Esophagus squamous epithelium (tissue), 5 donors: ENCODE measurements around the gene FOXP4. TPM values are rescaled to one million over a fixed set of nuclear protein-coding genes. Genes with fewer than 3 reads are reported as not detected.

ENCODE experiments used
- DNase-seq: peaks from one replicate; lab custom pipeline; 2025; lab: John Stamatoyannopoulos, UW
- H3K27ac ChIP-seq, 4 donors: fragments of 200-600 bp; sonication (generic); one replicate each; pipeline ENCODE4 v1.5.1; 2016 to 2019; ENCODE audit warnings: mild to moderate bottlenecking in 1 of 4
- H3K27me3 ChIP-seq, 4 donors: fragments of 200-600 bp; sonication (generic); 1 replicate in 3 of 4; 2 replicates in 1 of 4; pipeline versions ENCODE4 v1.5.1 to v1.6.0; 2017 to 2021; ENCODE audit warnings: antibody characterized with exemption in 1 of 4
- H3K36me3 ChIP-seq, 3 donors: fragments of 200-600 bp; sonication (generic); one replicate each; pipeline ENCODE4 v1.5.1; 2016 to 2019
- H3K4me1 ChIP-seq, 3 donors: fragments of 200-600 bp; sonication (generic); one replicate each; pipeline ENCODE4 v1.5.1; 2017 to 2019
- H3K4me3 ChIP-seq, 4 donors: fragments of 200-600 bp; sonication (generic); 1 replicate in 3 of 4; 2 replicates in 1 of 4; pipeline ENCODE4 v1.5.1; 2016 to 2019; ENCODE audit warnings: mild to moderate bottlenecking in 2 of 4, moderate library complexity in 1 of 4
- H3K9me3 ChIP-seq, 3 donors: fragments of 200-600 bp; sonication (generic); one replicate each; pipeline ENCODE4 v1.5.1; 2016 to 2019
- POLR2A ChIP-seq, 4 donors: fragments of 450-650 bp; IDR thresholded peaks; one replicate each; pipeline ENCODE4 v1.6.1; 2017; ENCODE audit warnings: antibody characterized with exemption in 4 of 4, mild to moderate bottlenecking in 4 of 4, moderate library complexity in 3 of 4
- WGBS, 2 donors: methylation state at CpG; one replicate each; pipeline ENCODE4 v1.1.5; 2018; 5-methylcytosine and 5-hydroxymethylcytosine counted together
- intact Hi-C: fragments of 100-400 bp; cut with DNase I; formaldehyde crosslinking; loops from one replicate; pipeline ENCODE4 v1.15.0; 2022
- total RNA-seq, 4 donors: library from RNA; depleted of rRNA; stranded (reverse); fragments of >200 nt; gene quantifications; one replicate each; pipeline ENCODE4 v1.1.0, GENCODE V29; 2016
- TF ChIP-seq, protein P1 (sequence below), 6 experiments: fragments of 450-650 bp in 4 of 6; fragments of 200-600 bp in 2 of 6; sonication (generic) in 2 of 6; IDR thresholded peaks; one replicate each; pipeline ENCODE4 v1.5.1; 2016 to 2019; ENCODE audit warnings: antibody characterized with exemption in 6 of 6, mild to moderate bottlenecking in 4 of 6, moderate library complexity in 4 of 6
- donor health status: DM: yes; HTN: yes; CAD: no.

Gene FOXP4
- total RNA-seq, 4 donors from 2014 or later = 2.2 to 10.3 (median 6.8) TPM

DNA sequence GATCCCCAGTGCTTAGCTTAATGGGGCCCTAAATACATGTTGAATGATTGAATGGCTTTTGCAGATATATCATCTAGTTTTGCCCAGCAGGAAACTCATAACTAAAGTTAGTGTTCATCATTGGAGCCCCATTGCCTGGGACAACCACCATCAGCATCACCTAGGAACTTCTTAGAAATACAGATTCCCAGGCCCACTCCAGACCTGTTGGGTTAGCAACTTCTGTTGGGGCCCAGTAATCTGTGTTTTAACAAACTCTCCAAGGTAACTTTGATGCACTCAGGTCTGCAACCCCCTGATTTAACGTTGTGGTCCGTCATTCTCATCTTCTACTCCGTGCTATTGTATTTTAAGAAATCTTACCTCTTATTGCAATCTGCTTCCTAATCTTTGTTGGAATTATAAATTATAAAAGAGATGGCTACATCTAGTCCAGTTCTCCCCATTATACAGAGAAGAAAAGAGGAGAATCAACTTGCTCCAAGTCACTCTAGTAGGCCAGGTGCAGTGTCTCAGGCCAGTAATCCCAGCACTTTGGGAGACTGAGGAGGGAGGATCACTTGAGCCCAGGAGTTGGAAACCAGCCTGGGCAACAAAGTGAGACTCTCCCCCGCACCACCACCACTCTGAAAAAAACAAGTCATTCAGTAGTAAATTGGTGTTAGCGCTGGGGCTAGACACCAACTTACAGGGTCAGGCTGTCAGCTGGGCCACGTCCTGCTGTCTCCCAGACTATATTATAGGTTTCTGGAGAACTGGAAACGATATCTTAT lies 13.7 kb downstream of the FOXP4 start:
- H3K9me3 ChIP-seq = no peaks in the 10 kb centered on the region
- 64 to 73% methylated on average over 6 of the region's 7 CpGs for WGBS, 2 donors
- H3K4me1 ChIP-seq = peaks cover 0 to 27% (median 6%) of the 10 kb centered on the region in 3 donors
- H3K27ac ChIP-seq = no peak overlapping the region
- peaks cover 0 to 4% (median 0%) of the 10 kb centered on the region in 3 donors for H3K36me3 ChIP-seq
- intact Hi-C loops = no loop called here
- peak overlapping the region; percentile 30 to 71 (median 54) for H3K4me3 ChIP-seq
- DNase-seq = no peak
- H3K27me3 ChIP-seq = no peaks in the 10 kb centered on the region
- TF ChIP-seq, protein P1, sequence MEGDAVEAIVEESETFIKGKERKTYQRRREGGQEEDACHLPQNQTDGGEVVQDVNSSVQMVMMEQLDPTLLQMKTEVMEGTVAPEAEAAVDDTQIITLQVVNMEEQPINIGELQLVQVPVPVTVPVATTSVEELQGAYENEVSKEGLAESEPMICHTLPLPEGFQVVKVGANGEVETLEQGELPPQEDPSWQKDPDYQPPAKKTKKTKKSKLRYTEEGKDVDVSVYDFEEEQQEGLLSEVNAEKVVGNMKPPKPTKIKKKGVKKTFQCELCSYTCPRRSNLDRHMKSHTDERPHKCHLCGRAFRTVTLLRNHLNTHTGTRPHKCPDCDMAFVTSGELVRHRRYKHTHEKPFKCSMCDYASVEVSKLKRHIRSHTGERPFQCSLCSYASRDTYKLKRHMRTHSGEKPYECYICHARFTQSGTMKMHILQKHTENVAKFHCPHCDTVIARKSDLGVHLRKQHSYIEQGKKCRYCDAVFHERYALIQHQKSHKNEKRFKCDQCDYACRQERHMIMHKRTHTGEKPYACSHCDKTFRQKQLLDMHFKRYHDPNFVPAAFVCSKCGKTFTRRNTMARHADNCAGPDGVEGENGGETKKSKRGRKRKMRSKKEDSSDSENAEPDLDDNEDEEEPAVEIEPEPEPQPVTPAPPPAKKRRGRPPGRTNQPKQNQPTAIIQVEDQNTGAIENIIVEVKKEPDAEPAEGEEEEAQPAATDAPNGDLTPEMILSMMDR (IDR thresholded peaks at IDR 0.05) = no peak
- no peak for TF ChIP-seq POLR2A (IDR thresholded peaks at IDR 0.05)

DNA sequence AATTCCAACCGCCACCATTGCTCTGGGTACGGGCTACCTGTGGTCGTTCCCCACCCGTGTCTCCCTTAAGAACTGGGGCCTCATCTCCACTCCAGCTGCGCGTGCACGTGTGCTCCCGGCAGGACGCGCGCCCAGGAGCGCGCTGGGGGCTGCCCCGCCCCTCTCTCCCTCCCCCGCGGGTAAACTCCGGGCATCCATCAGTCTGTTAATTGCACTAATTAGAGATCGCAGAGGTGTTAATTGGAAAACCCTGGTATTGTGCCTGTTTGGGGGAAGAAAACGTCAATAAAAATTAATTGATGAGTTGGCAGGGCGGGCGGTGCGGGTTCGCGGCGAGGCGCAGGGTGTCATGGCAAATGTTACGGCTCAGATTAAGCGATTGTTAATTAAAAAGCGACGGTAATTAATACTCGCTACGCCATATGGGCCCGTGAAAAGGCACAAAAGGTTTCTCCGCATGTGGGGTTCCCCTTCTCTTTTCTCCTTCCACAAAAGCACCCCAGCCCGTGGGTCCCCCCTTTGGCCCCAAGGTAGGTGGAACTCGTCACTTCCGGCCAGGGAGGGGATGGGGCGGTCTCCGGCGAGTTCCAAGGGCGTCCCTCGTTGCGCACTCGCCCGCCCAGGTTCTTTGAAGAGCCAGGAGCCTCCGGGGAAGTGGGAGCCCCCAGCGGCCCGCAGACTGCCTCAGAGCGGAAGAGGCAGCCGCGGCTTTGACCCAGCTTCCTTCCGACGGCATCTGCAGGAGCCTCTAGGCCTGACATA lies 14.4 kb downstream of the FOXP4 start:
- Histone ChIP-seq H3K27ac (peak overlapping the region in 3 of 4 donors; percentile 7 to 46 (median 38)), H3K4me1 (peaks cover 0 to 27% (median 6%) of the 10 kb centered on the region in 3 donors)
- DNase-seq = peak; percentile 40

DNA sequence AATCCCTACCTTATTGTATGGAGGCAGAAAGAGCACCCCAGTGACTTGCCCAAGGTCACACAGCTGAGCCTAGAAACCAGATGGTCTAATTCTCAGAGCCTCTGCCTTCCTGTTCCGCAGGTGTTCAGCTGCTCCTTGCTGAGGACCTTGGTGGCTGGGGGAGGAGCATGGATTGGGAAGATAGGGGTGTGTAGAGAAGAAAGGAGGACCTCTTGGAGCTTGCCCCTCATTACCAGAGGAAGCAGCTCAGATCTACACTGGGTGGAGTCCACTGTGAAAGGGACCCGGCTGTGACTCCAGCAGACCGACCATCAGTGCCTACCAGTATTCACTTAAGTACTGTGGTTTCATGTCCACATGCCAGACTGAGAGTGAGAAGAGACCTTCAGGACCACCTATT lies 15.2 kb downstream of the FOXP4 start:
- H3K27me3 ChIP-seq = no peaks in the 10 kb centered on the region
- intact Hi-C loops = no loop called here
- peaks cover 0 to 27% (median 6%) of the 10 kb centered on the region in 3 donors for H3K4me1 ChIP-seq
- H3K27ac ChIP-seq = no peak overlapping the region
- H3K36me3 ChIP-seq = peaks cover 0 to 20% (median 3%) of the 10 kb centered on the region in 3 donors
- DNase-seq = no peak
- 92% methylated on average over 2 of the region's 3 CpGs; no CpG with 5 or more reads in 1 of the 2 donors for WGBS, 2 donors
- peak overlapping the region in 1 of 4 donors; percentile 71 for H3K4me3 ChIP-seq
- TF ChIP-seq, protein P1 (IDR thresholded peaks at IDR 0.05) = no peak
- no peak for TF ChIP-seq POLR2A (IDR thresholded peaks at IDR 0.05)
- no peaks in the 10 kb centered on the region for H3K9me3 ChIP-seq

More for the DNA sequence above, 14.4 kb downstream of the FOXP4 start:
- no peaks in the 10 kb centered on the region for H3K27me3 ChIP-seq
- peaks cover 0 to 12% (median 0%) of the 10 kb centered on the region in 3 donors for H3K36me3 ChIP-seq
- intact Hi-C loops = no loop called here
- peak overlapping the region; percentile 30 to 71 (median 54) for H3K4me3 ChIP-seq
- 11 to 38% methylated on average over 19 to 30 of the region's 53 CpGs for WGBS, 2 donors
- TF ChIP-seq, protein P1 (IDR thresholded peaks at IDR 0.05) = no peak
- TF ChIP-seq POLR2A (IDR thresholded peaks at IDR 0.05) = no peak
- H3K9me3 ChIP-seq = no peaks in the 10 kb centered on the region

DNA sequence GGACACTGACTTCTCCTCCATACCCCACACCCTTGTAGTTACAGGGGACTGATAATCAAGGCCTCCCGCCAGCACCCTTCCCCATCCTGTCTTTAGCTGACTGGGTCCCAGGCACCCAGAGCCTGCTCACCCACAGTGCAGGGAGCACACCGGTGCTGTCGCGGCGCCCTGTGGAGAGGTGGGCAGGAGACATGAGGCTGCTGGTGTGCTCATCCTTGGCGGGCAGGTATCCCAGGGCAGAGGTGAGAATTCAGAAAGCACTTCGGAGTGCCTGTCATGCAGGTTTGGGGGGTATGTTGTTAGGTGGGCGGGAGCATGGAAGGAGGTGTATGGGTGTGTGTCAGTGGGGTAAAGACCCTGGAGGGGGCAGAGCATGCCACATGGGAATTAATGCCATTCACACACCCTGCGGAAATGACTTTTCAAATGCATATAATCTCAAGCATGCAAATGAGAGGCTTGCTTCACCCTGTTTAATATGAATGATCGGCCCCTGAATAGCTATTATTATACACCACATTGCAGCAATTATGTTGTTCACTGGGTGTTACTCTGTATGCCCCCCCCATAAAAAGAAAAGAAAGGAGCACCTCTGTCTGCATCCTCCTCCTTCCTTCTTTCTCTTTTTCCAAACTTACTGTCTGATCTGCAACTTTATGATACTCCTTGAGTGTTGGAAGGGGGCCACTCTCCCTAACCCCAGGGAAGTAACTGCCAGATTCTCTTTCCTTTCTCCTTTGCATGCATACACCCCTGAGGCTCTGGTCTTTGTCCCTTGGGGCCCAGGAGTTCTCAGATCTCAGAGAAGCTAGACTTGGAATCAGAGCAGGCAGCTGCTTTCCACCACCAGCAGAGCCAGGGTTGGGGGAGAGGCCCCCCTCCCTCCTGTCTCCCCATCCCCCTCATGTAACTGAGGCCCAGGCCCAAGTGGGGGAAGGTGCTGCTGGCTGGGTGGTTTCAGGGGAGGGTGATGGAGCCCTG lies 16.0 kb downstream of the FOXP4 start:
- DNase-seq = no peak
- peaks cover 0 to 28% (median 3%) of the 10 kb centered on the region in 3 donors for H3K36me3 ChIP-seq
- H3K4me3 ChIP-seq = no peak overlapping the region
- H3K9me3 ChIP-seq = no peaks in the 10 kb centered on the region
- peaks cover 0 to 27% (median 6%) of the 10 kb centered on the region in 3 donors for H3K4me1 ChIP-seq
- 91 to 94% methylated on average over 3 to 6 of the region's 10 CpGs for WGBS, 2 donors
- TF ChIP-seq, protein P1 (IDR thresholded peaks at IDR 0.05) = no peak
- TF ChIP-seq POLR2A (IDR thresholded peaks at IDR 0.05) = no peak
- H3K27me3 ChIP-seq = no peaks in the 10 kb centered on the region
- intact Hi-C loops = no loop called here
- H3K27ac ChIP-seq = no peak overlapping the region
